ENCODE data around the gene SSU72. TPM values are rescaled to one million over a fixed set of nuclear protein-coding genes. Genes with fewer than 3 reads are reported as not detected.
A peak's percentile ranks its signal among the peaks of the same experiment; 100 is the strongest.

The SSU72 gene
- total RNA-seq, 3 donors from 2014 or later = 117 to 123 (median 120) TPM

DNA sequence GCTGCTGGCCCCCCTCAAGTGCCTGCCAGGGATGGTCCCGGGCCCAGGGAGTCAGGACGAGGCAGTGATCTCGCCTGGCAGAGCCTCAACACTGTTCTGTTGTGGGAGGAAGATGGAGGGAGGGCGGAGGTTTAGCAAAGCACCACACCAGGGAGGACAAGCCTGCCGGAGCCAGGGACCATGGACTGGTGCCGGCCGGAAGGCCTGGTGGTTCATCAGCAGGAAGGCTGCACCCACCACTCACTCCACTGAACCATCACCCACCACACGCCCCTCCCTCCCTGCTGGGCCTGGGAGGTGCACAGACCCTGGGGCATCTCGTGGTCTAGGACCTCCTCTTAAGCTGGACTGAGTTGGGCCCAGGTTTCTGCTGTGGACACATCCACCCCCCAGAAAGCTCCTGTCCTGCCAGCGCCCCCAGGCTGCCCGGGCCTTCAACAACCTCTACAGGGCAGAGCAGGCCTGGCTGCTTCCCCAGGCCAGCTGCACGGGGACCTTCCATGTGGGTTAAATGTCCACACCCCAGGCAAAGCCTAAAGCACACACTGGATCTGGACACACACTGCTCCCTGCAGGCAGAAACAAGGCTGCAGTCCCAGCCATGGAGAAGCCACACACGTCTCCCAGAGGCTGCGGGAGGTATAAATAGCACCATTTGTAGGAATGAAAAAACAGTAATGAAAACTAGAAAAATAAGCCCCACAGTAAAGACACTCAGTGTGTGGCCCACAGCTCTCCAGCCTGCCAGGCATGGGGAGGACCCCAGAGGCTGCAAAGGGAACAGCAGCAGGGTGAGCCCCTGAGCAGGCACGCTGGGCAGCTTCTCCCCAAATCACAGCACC lies 23.9 kb downstream of the SSU72 start:
- Histone ChIP-seq H3K9me3 (no peaks in the 10 kb centered on the region), H3K36me3 (ENCODE audit: low read depth) (no peaks in the 10 kb centered on the region), H3K4me3 (no peak overlapping the region), H3K4me1 (ENCODE audit: low read depth) (no peaks in the 10 kb centered on the region)
- peak; percentile 31 for ATAC-seq
- TF ChIP-seq, protein P1, sequence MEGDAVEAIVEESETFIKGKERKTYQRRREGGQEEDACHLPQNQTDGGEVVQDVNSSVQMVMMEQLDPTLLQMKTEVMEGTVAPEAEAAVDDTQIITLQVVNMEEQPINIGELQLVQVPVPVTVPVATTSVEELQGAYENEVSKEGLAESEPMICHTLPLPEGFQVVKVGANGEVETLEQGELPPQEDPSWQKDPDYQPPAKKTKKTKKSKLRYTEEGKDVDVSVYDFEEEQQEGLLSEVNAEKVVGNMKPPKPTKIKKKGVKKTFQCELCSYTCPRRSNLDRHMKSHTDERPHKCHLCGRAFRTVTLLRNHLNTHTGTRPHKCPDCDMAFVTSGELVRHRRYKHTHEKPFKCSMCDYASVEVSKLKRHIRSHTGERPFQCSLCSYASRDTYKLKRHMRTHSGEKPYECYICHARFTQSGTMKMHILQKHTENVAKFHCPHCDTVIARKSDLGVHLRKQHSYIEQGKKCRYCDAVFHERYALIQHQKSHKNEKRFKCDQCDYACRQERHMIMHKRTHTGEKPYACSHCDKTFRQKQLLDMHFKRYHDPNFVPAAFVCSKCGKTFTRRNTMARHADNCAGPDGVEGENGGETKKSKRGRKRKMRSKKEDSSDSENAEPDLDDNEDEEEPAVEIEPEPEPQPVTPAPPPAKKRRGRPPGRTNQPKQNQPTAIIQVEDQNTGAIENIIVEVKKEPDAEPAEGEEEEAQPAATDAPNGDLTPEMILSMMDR (IDR thresholded peaks at IDR 0.05) = no peak
- no peak for DNase-seq
- intact Hi-C loops (cut with DNase I, micrococcal nuclease) = no loop called here

DNA sequence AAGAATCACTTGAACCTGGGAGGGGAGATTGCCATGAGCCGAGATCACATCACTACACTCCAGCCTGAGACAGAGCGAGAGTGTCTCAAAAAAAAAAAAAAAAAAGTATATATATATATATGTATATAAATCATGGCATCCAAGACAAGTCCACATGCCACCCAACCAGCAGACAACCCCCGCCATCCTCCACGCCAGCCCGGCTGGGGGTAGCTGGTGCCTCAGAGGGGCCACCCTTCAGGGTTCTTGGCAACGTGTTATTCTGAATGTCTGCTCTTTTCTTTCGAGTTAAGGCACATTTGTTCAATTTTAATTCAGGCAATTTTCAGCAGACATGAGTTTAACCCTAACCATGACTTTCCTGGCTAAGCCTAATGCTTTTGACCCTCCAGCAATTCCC lies 24.6 kb downstream of the SSU72 start:
- intact Hi-C loops (cut with DNase I, micrococcal nuclease) = no loop called here
- TF ChIP-seq, protein P1 (IDR thresholded peaks at IDR 0.05) = no peak
- ATAC-seq (no peak), DNase-seq (no peak)
- Histone ChIP-seq H3K4me1 (ENCODE audit: low read depth) (no peaks in the 10 kb centered on the region), H3K9me3 (no peaks in the 10 kb centered on the region), H3K4me3 (no peak overlapping the region), H3K36me3 (ENCODE audit: low read depth) (no peaks in the 10 kb centered on the region)

DNA sequence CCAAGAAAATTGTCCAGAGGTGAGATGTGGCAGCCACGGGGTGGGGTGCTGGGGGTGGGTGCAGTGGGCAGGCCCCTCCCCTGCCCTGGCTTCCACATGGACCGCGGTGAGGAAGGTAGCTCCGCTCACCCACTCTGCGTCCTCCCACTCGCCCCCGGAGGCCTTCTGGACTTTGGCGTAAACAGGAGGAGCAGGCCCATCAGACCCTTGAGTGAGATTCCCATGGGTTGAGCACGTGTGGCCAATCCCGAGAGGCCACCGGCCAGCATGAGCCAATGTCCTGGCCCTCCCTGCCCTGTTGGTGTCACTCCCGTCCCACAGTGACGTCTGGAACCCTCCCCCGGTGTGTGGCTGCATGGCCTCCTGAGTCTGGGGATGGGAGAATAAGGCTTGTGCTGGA lies 26.1 kb downstream of the SSU72 start:
- Histone ChIP-seq H3K36me3 (ENCODE audit: low read depth) (no peaks in the 10 kb centered on the region), H3K9me3 (no peaks in the 10 kb centered on the region), H3K4me1 (ENCODE audit: low read depth) (no peaks in the 10 kb centered on the region), H3K4me3 (no peak overlapping the region)
- DNase-seq (no peak), ATAC-seq (no peak)
- TF ChIP-seq, protein P1 (IDR thresholded peaks at IDR 0.05) = no peak
- intact Hi-C loops (cut with DNase I, micrococcal nuclease) = no loop called here

DNA sequence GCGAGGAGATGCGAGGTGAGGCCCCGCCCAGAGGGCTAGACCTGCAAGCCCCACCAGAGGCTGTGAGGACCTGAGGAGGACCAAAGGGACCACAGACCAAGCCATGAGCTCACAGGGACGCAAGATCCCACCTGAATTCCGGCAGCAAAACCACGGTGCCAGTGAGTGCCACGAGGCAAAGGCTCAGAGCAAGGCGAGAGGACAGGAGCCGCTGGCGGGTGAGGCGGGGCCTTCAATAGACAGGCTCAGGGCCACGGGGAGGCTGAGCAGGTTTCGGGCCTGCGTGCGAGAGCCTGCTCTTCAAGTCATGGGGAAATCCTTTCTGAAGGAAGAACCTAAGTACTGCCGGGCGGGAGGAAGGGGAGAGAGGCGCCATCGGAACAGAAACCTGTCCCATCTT lies 27.2 kb downstream of the SSU72 start:
- no peak for DNase-seq
- Histone ChIP-seq H3K4me1 (ENCODE audit: low read depth) (no peaks in the 10 kb centered on the region), H3K36me3 (ENCODE audit: low read depth) (no peaks in the 10 kb centered on the region), H3K4me3 (no peak overlapping the region), H3K9me3 (no peaks in the 10 kb centered on the region)
- TF ChIP-seq, protein P1 (IDR thresholded peaks at IDR 0.05) = no peak
- intact Hi-C loops (cut with DNase I, micrococcal nuclease) = no loop called here
- no peak for ATAC-seq

DNA sequence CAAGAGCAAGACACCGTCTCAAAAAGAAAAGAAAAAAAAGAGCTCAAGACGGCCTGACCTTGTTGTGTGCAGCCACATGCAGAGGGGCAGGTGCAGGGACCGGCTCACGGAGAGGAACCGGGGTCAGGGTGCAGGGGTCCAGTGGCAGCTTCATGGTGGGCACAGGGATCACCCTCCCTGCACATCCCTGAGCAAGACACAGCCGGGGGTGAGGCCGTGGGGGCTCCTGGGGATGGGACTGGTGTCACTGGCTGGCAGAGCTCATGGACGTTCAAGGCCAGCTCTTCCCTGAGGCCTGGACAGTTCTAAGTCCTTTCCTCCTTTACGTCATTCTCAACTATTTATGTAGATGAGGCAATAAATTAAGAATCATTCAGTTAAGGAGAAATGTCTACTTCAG lies 27.7 kb downstream of the SSU72 start:
- Histone ChIP-seq H3K9me3 (no peaks in the 10 kb centered on the region), H3K4me1 (ENCODE audit: low read depth) (no peaks in the 10 kb centered on the region), H3K36me3 (ENCODE audit: low read depth) (no peaks in the 10 kb centered on the region), H3K4me3 (no peak overlapping the region)
- intact Hi-C loops (cut with DNase I, micrococcal nuclease) = no loop called here
- TF ChIP-seq, protein P1 (IDR thresholded peaks at IDR 0.05) = no peak
- DNase-seq (no peak), ATAC-seq (no peak)
